Fibroblast of lung (primary cell): ENCODE measurements around the gene UBE2QL1. TPM values are rescaled to one million over a fixed set of nuclear protein-coding genes. Genes with fewer than 3 reads are reported as not detected.

Experiments used
- DNase-seq, 2 donors: peaks; one replicate each; pipeline versions ENCODE4 v3.0.0 to v3.0.0-alpha.2; 2010; ENCODE audit warnings: low read depth in 2 of 2
- H2AFZ ChIP-seq: 2 replicates; pipeline ENCODE4 v1.5.1; 2012; ENCODE audit warnings: low read length, control low read depth, inconsistent platforms
- H3K27ac ChIP-seq: 2 replicates; pipeline ENCODE4 v1.5.1; 2011; ENCODE audit warnings: low read length, control low read depth; ENCODE audit not compliant: insufficient read depth
- H3K27me3 ChIP-seq: 2 replicates; pipeline ENCODE4 v1.5.1; 2011; ENCODE audit warnings: mild to moderate bottlenecking, low read length; ENCODE audit not compliant: control insufficient read depth, insufficient read depth
- H3K36me3 ChIP-seq: 2 replicates; pipeline ENCODE4 v1.5.1; 2011; ENCODE audit warnings: low read length; ENCODE audit not compliant: control insufficient read depth, insufficient read depth
- H3K4me1 ChIP-seq: 2 replicates; pipeline ENCODE4 v1.5.1; 2011; ENCODE audit warnings: low read length; ENCODE audit not compliant: control insufficient read depth, insufficient read depth; ENCODE audit errors: extremely low read depth
- H3K4me2 ChIP-seq: 2 replicates; pipeline ENCODE4 v1.5.1; 2011; ENCODE audit warnings: low read length, control low read depth; ENCODE audit not compliant: insufficient read depth; ENCODE audit errors: extremely low read depth
- H3K4me3 ChIP-seq, 4 experiments: fragments of 200-600 bp in 1 of 4; sonication (generic) in 1 of 4; replicated peaks in 1 of 4; 2 replicates each; pipeline ENCODE4 v1.5.1; 2011 to 2016; ENCODE audit warnings: low read length in 4 of 4, low read depth in 3 of 4, mild to moderate bottlenecking in 3 of 4, control low read depth in 2 of 4, inconsistent platforms in 1 of 4, mixed read lengths in 1 of 4; ENCODE audit not compliant: insufficient read depth in 1 of 4; ENCODE audit errors: control extremely low read depth in 1 of 4
- H3K79me2 ChIP-seq: 2 replicates; pipeline ENCODE4 v1.5.1; 2012; ENCODE audit warnings: mild to moderate bottlenecking, low read length, inconsistent platforms; ENCODE audit not compliant: control insufficient read depth, insufficient read depth
- H3K9ac ChIP-seq: 2 replicates; pipeline ENCODE4 v1.5.1; 2011; ENCODE audit warnings: mild to moderate bottlenecking, low read length, control low read depth; ENCODE audit not compliant: insufficient read depth
- H3K9me3 ChIP-seq: 2 replicates; pipeline ENCODE4 v1.5.1; 2012; ENCODE audit warnings: low read depth, low read length; ENCODE audit not compliant: control insufficient read depth, insufficient read depth
- H4K20me1 ChIP-seq: 2 replicates; pipeline ENCODE4 v1.5.1; 2011; ENCODE audit warnings: low read length; ENCODE audit not compliant: control insufficient read depth, insufficient read depth; ENCODE audit errors: extremely low read depth
- CTCF ChIP-seq, 2 donors: IDR thresholded peaks in 1 of 2; conservative IDR thresholded peaks in 1 of 2; 1 replicate in 1 of 2; 2 replicates in 1 of 2; pipeline ENCODE4 v1.5.1; 2011 to 2012; ENCODE audit warnings: low read length in 2 of 2, control low read depth in 1 of 2, inconsistent platforms in 1 of 2, low read depth in 1 of 2, mild to moderate bottlenecking in 1 of 2
- EZH2 ChIP-seq: IDR thresholded peaks from 2 replicates; pipeline ENCODE4 v1.5.1; 2012; ENCODE audit warnings: low read length, control low read depth, mild to moderate bottlenecking; ENCODE audit errors: missing control alignments
- polyA plus RNA-seq, 2 donors: library from polyadenylated mRNA; depleted of rRNA in 1 of 2; stranded (reverse) in 1 of 2; unstranded in 1 of 2; fragments of >200 nt; gene quantifications; 2 replicates each; pipeline ENCODE4 v1.2.1, GENCODE V29; 2011 to 2012; ENCODE audit warnings: missing spikeins in 1 of 2
- total RNA-seq: library from RNA; depleted of rRNA; stranded (reverse); fragments of >200 nt; gene quantifications from 2 replicates; pipeline ENCODE4 v1.2.1, GENCODE V29; 2014

Gene UBE2QL1
- total and polyA plus RNA-seq, 2 donors (not counting 1 experiment from before 2014, with no cell fraction given) = not detected

- Histone ChIP-seq H3K36me3 (no peaks in the 10 kb centered on the region), H3K4me3 (no peak overlapping the region), H3K4me1 (no peaks in the 10 kb centered on the region), H4K20me1 (no peaks in the 10 kb centered on the region), H3K27ac (no peak overlapping the region), H3K79me2 (no peaks in the 10 kb centered on the region), H3K9ac (no peak overlapping the region), H3K4me2 (no peak overlapping the region), H2AFZ (no peak overlapping the region), H3K27me3 (no peaks in the 10 kb centered on the region), H3K9me3 (no peaks in the 10 kb centered on the region)
- no peak for DNase-seq
- no peak for TF ChIP-seq CTCF (conservative IDR thresholded peaks at IDR 0.05 in 1 of 2, IDR thresholded peaks at IDR 0.05 in 1 of 2; ENCODE audit: low read depth in 1 of 2, low read length in 2 of 2)
- no peak for TF ChIP-seq EZH2
Measured at GRCh38 chr5:6495433-6496206, 47.0 kb downstream of the UBE2QL1 start.

GRCh38 chr5:6496207-6496584 lies 47.5 kb downstream of the UBE2QL1 start:
- no peak for DNase-seq
- Histone ChIP-seq H3K4me3 (no peak overlapping the region), H3K4me2 (no peak overlapping the region), H3K27ac (no peak overlapping the region), H3K36me3 (no peaks in the 10 kb centered on the region), H3K9ac (no peak overlapping the region), H4K20me1 (no peaks in the 10 kb centered on the region), H2AFZ (no peak overlapping the region), H3K9me3 (no peaks in the 10 kb centered on the region), H3K4me1 (no peaks in the 10 kb centered on the region), H3K27me3 (no peaks in the 10 kb centered on the region), H3K79me2 (no peaks in the 10 kb centered on the region)
- TF ChIP-seq CTCF (conservative IDR thresholded peaks at IDR 0.05 in 1 of 2, IDR thresholded peaks at IDR 0.05 in 1 of 2; ENCODE audit: low read depth in 1 of 2, low read length in 2 of 2) (no peak), EZH2 (no peak)

DNA sequence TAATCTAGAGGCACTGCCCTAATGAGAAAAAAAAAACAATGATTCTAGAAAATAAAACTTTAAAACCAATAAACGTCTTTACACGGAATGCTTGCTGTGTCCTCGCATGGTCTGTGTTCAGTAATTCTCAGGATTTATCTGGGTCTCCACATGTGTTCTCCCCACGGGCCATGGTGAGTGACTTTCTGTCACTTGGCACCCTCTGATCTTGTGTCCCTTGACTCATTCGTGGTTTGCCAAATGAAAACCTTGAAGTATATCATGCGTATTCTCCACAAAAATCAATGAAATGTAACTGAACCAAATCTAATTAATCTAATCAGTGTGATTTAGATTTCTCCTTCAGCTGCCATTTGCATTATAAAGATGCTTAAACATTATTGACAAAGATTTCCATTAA lies 48.0 kb downstream of the UBE2QL1 start:
- no peak for DNase-seq
- Histone ChIP-seq H3K4me1 (no peaks in the 10 kb centered on the region), H3K4me3 (no peak overlapping the region)

More for the DNA sequence above, 48.0 kb downstream of the UBE2QL1 start:
- no peaks in the 10 kb centered on the region for H4K20me1 ChIP-seq
- TF ChIP-seq CTCF (conservative IDR thresholded peaks at IDR 0.05 in 1 of 2, IDR thresholded peaks at IDR 0.05 in 1 of 2; ENCODE audit: low read depth in 1 of 2, low read length in 2 of 2) = no peak
- no peak for TF ChIP-seq EZH2
- no peaks in the 10 kb centered on the region for H3K27me3 ChIP-seq
- H3K36me3 ChIP-seq = no peaks in the 10 kb centered on the region
- H3K9me3 ChIP-seq = no peaks in the 10 kb centered on the region
- H2AFZ ChIP-seq = no peak overlapping the region
- H3K27ac ChIP-seq = no peak overlapping the region
- H3K4me2 ChIP-seq = no peak overlapping the region
- H3K79me2 ChIP-seq = no peaks in the 10 kb centered on the region
- no peak overlapping the region for H3K9ac ChIP-seq
